Gastroesophageal sphincter (tissue), 3 donors: Measurements from ENCODE around the gene TMEM51.

Experiments used
- POLR2A ChIP-seq, 2 donors: fragments of 450-650 bp; IDR thresholded peaks; one replicate each; pipeline ENCODE4 v1.6.1; 2017; ENCODE audit warnings: antibody characterized with exemption in 2 of 2, mild to moderate bottlenecking in 2 of 2, moderate library complexity in 1 of 2
- TF ChIP-seq, protein P1 (sequence below), 4 experiments: fragments of 200-600 bp in 2 of 4; fragments of 450-650 bp in 2 of 4; sonication (generic) in 1 of 4; IDR thresholded peaks; one replicate each; pipeline ENCODE4 v1.5.1; 2017 to 2019; ENCODE audit warnings: antibody characterized with exemption in 4 of 4, mild to moderate bottlenecking in 2 of 4, moderate library complexity in 2 of 4

DNA sequence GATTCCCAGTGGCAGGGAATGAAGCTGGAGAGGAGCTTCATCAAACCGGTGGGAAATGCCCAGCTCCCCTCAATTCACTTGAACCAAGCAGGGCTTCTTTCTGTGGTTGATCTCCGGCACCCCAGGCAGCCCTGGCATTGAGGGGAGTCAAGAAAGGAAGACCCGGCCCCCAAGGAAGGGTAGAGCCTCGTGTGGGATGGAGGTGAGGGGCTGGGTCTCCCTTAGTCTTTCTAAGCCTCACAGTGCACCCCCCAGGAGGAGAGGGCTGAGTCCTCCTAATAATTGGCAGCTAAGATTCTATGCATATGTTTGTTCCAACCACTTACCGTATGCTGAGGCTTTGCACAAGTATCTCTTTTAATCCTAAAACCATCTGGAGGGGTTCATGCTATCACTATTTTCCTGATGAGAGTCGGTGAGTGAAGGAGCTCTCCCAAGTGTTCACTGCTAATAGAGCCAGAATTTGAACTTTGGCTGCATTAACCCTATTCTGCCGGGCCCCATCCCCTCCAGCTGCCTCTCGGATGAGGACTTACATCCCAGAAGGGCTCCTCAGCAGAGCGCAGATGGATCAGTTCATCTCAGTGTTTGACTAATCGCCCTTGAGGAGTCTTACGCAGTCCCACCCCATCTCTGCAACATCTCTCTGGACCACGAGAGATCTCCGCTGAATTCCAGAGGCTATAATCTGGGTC lies 33.1 kb upstream of the TMEM51 start:
- TF ChIP-seq POLR2A (IDR thresholded peaks at IDR 0.05) = no peak
- TF ChIP-seq, protein P1, sequence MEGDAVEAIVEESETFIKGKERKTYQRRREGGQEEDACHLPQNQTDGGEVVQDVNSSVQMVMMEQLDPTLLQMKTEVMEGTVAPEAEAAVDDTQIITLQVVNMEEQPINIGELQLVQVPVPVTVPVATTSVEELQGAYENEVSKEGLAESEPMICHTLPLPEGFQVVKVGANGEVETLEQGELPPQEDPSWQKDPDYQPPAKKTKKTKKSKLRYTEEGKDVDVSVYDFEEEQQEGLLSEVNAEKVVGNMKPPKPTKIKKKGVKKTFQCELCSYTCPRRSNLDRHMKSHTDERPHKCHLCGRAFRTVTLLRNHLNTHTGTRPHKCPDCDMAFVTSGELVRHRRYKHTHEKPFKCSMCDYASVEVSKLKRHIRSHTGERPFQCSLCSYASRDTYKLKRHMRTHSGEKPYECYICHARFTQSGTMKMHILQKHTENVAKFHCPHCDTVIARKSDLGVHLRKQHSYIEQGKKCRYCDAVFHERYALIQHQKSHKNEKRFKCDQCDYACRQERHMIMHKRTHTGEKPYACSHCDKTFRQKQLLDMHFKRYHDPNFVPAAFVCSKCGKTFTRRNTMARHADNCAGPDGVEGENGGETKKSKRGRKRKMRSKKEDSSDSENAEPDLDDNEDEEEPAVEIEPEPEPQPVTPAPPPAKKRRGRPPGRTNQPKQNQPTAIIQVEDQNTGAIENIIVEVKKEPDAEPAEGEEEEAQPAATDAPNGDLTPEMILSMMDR (IDR thresholded peaks at IDR 0.05) = no peak
